ENCODE results near the gene IL37.

The IL37 gene

GRCh38 chr2:112912403-112912802, 1.4 kb downstream of the IL37 start:
- no peaks in the 10 kb centered on the region for H3K4me1 ChIP-seq (ENCODE audit: low read depth, poor library complexity, severe bottlenecking)
- no peak for TF ChIP-seq CTCF (conservative IDR thresholded peaks at IDR 0.05; ENCODE audit: low read depth, low read length)
- H3K9ac ChIP-seq: no peak overlapping the region
- no peak overlapping the region for H3K4me2 ChIP-seq
- H3K36me3 ChIP-seq (ENCODE audit: insufficient read depth): no peaks in the 10 kb centered on the region
- H3K4me3 ChIP-seq (IDR thresholded peaks at IDR 0.05; ENCODE audit: insufficient read depth, low read depth, low read length): no peak overlapping the region
- no peak overlapping the region for H3K27ac ChIP-seq
- no peaks in the 10 kb centered on the region for H3K27me3 ChIP-seq (ENCODE audit: insufficient read depth, low read depth)
- H3K79me2 ChIP-seq (ENCODE audit: insufficient read depth, low read depth): no peaks in the 10 kb centered on the region
- no peak overlapping the region for H2AFZ ChIP-seq (ENCODE audit: low read depth)
- H4K20me1 ChIP-seq (ENCODE audit: insufficient read depth): no peaks in the 10 kb centered on the region

GRCh38 chr2:112915300-112916144, 4.6 kb downstream of the IL37 start:
- Histone ChIP-seq H3K79me2 (ENCODE audit: insufficient read depth, low read depth) (no peaks in the 10 kb centered on the region), H3K4me1 (ENCODE audit: low read depth, poor library complexity, severe bottlenecking) (no peaks in the 10 kb centered on the region), H3K4me2 (no peak overlapping the region), H3K27ac (no peak overlapping the region), H3K27me3 (ENCODE audit: insufficient read depth, low read depth) (no peaks in the 10 kb centered on the region), H3K36me3 (ENCODE audit: insufficient read depth) (no peaks in the 10 kb centered on the region), H3K4me3 (IDR thresholded peaks at IDR 0.05; ENCODE audit: insufficient read depth, low read depth, low read length) (no peak overlapping the region), H4K20me1 (ENCODE audit: insufficient read depth) (no peaks in the 10 kb centered on the region), H2AFZ (ENCODE audit: low read depth) (no peak overlapping the region), H3K9ac (no peak overlapping the region)
- no peak for TF ChIP-seq CTCF (conservative IDR thresholded peaks at IDR 0.05; ENCODE audit: low read depth, low read length)

- Histone ChIP-seq H3K9ac (no peak overlapping the region), H4K20me1 (ENCODE audit: insufficient read depth) (no peaks in the 10 kb centered on the region), H3K4me3 (IDR thresholded peaks at IDR 0.05; ENCODE audit: insufficient read depth, low read depth, low read length) (no peak overlapping the region), H3K79me2 (ENCODE audit: insufficient read depth, low read depth) (no peaks in the 10 kb centered on the region), H2AFZ (ENCODE audit: low read depth) (no peak overlapping the region), H3K27ac (no peak overlapping the region), H3K4me1 (ENCODE audit: low read depth, poor library complexity, severe bottlenecking) (no peaks in the 10 kb centered on the region), H3K36me3 (ENCODE audit: insufficient read depth) (no peaks in the 10 kb centered on the region), H3K4me2 (no peak overlapping the region), H3K27me3 (ENCODE audit: insufficient read depth, low read depth) (no peaks in the 10 kb centered on the region)
- no peak for TF ChIP-seq CTCF (conservative IDR thresholded peaks at IDR 0.05; ENCODE audit: low read depth, low read length)
Observed at GRCh38 chr2:112916145-112916571, 5.2 kb downstream of the IL37 start.

GRCh38 chr2:112916625-112917247, 5.8 kb downstream of the IL37 start:
- no peak overlapping the region for H3K9ac ChIP-seq
- H3K36me3 ChIP-seq (ENCODE audit: insufficient read depth): no peaks in the 10 kb centered on the region
- H4K20me1 ChIP-seq (ENCODE audit: insufficient read depth): no peaks in the 10 kb centered on the region
- no peak overlapping the region for H3K4me3 ChIP-seq (IDR thresholded peaks at IDR 0.05; ENCODE audit: insufficient read depth, low read depth, low read length)
- H3K27me3 ChIP-seq (ENCODE audit: insufficient read depth, low read depth): no peaks in the 10 kb centered on the region
- no peak overlapping the region for H2AFZ ChIP-seq (ENCODE audit: low read depth)
- H3K27ac ChIP-seq: no peak overlapping the region
- no peak for TF ChIP-seq CTCF (conservative IDR thresholded peaks at IDR 0.05; ENCODE audit: low read depth, low read length)
- H3K79me2 ChIP-seq (ENCODE audit: insufficient read depth, low read depth): no peaks in the 10 kb centered on the region
- no peak overlapping the region for H3K4me2 ChIP-seq
- no peaks in the 10 kb centered on the region for H3K4me1 ChIP-seq (ENCODE audit: low read depth, poor library complexity, severe bottlenecking)

Data from KMS-11 (cell line).